Uterus (tissue), 4 donors: ENCODE measurements around the gene POU3F4. TPM values are rescaled to one million over a fixed set of nuclear protein-coding genes. Genes with fewer than 3 reads are reported as not detected.

Experiments used
- DNase-seq, 2 donors: peaks; one replicate each; pipeline ENCODE4 v3.0.0-alpha.2; 2019 to 2020
- H3K27ac ChIP-seq, 2 donors: fragments of 200-600 bp; sonication (generic); 1 replicate in 1 of 2; 2 replicates in 1 of 2; pipeline ENCODE4 v1.5.1; 2016 to 2018
- H3K27me3 ChIP-seq, 2 donors: fragments of 200-600 bp; sonication (generic); one replicate each; pipeline ENCODE4 v1.5.1; 2018 to 2019; ENCODE audit warnings: control low read depth in 1 of 2
- H3K36me3 ChIP-seq, 2 donors: fragments of 200-600 bp; sonication (generic); one replicate each; pipeline ENCODE4 v1.5.1; 2019; ENCODE audit warnings: control low read depth in 1 of 2
- H3K4me1 ChIP-seq, 2 donors: fragments of 200-600 bp; sonication (generic); one replicate each; pipeline ENCODE4 v1.5.1; 2018 to 2019; ENCODE audit warnings: control low read depth in 1 of 2
- H3K4me3 ChIP-seq, 2 donors: fragments of 200-600 bp; sonication (generic); 1 replicate in 1 of 2; 2 replicates in 1 of 2; pipeline ENCODE4 v1.5.1; 2018 to 2019; ENCODE audit warnings: mild to moderate bottlenecking in 1 of 2
- H3K9me3 ChIP-seq, 2 donors: fragments of 200-600 bp; sonication (generic); one replicate each; pipeline ENCODE4 v1.5.1; 2019; ENCODE audit warnings: control low read depth in 1 of 2
- CTCF ChIP-seq, 4 experiments: fragments of 200-600 bp in 2 of 4; fragments of 450-650 bp in 2 of 4; sonication (generic) in 2 of 4; IDR thresholded peaks; one replicate each; pipeline ENCODE4 v1.5.1; 2016 to 2019; ENCODE audit warnings: antibody characterized with exemption in 4 of 4, mild to moderate bottlenecking in 2 of 4, moderate library complexity in 1 of 4
- POLR2A ChIP-seq, 2 donors: fragments of 450-650 bp; IDR thresholded peaks; one replicate each; pipeline ENCODE4 v1.6.1; 2016; ENCODE audit warnings: antibody characterized with exemption in 2 of 2, mild to moderate bottlenecking in 1 of 2, moderate library complexity in 1 of 2
- intact Hi-C: fragments of 100-400 bp; cut with DNase I; formaldehyde crosslinking; loops from one replicate; pipeline ENCODE4 v1.15.1; 2023; ENCODE audit warnings: low total_unique reads
- total RNA-seq, 4 donors: library from RNA; depleted of rRNA in 3 of 4; stranded (reverse); fragments of >200 nt in 3 of 4; gene quantifications; one replicate each; pipeline versions ENCODE4 v1.1.0 to v1.2.4, GENCODE V29; 2014 to 2023
- donor health status: DM: yes; HTN: yes; CAD: no.

The POU3F4 gene
- total RNA-seq, 4 donors from 2014 or later, result not detected

DNA sequence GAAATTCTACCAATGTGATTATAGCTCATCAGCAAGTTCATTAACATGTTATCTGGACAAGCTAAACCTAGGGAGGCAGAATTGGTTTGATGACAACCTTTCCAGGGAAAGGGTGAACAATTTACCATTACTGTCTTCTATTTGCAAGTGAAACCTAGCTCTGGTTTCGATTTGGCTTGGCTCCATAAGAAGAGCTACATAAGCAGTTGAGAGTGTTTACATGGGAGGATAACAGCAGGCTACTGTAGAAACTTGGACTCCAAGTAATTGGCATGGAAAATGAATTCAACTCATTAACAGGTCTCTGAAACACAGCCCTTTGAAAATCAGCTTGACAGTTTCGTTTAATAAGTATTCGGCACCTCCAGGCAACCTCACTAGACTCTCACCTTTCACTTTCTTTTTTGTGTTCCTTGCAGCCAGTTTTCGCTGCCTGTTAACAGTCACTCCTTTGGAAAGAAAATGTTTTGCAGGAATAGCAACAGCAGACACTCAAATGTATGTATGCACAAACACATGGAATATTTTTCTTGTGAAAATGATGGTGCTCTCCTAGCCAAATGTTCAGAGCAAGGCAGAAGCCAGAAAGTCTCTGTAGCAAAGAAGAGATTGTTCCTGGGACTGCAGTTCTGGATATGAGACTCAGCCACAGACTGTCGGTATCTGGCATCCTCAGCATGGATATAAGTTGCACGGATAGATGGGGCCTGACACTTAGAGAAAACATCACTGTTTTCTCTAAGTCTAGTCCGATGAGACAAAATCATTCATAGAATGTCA lies 27.5 kb downstream of the POU3F4 start:
- H3K4me1 ChIP-seq, result no peaks in the 10 kb centered on the region
- intact Hi-C loops, result no loop called here
- no peak for DNase-seq
- no peaks in the 10 kb centered on the region for H3K36me3 ChIP-seq
- no peaks in the 10 kb centered on the region for H3K27me3 ChIP-seq
- no peak overlapping the region for H3K4me3 ChIP-seq
- H3K9me3 ChIP-seq, result no peaks in the 10 kb centered on the region
- H3K27ac ChIP-seq, result no peak overlapping the region
- TF ChIP-seq CTCF (IDR thresholded peaks at IDR 0.05), result no peak
- TF ChIP-seq POLR2A (IDR thresholded peaks at IDR 0.05), result no peak
